Muscle layer of colon (tissue), 2 donors: ENCODE results near the gene NTN3.
A peak's percentile ranks its signal among the peaks of the same experiment; 100 is the strongest.

Source experiments
- H3K27ac ChIP-seq: one replicate; pipeline ENCODE4 v1.7.0; 2013; ENCODE audit warnings: low read depth, mild to moderate bottlenecking, low read length, moderate library complexity
- H3K27me3 ChIP-seq, 2 donors: one replicate each; pipeline ENCODE4 v1.7.0; 2013; ENCODE audit warnings: low read length in 2 of 2, mild to moderate bottlenecking in 2 of 2; ENCODE audit not compliant: insufficient read depth in 2 of 2, control insufficient read depth in 1 of 2
- H3K36me3 ChIP-seq: one replicate; pipeline ENCODE4 v1.7.0; 2013; ENCODE audit warnings: mild to moderate bottlenecking, low read length; ENCODE audit not compliant: insufficient read depth
- H3K4me1 ChIP-seq: one replicate; pipeline ENCODE4 v1.7.0; 2013; ENCODE audit warnings: mild to moderate bottlenecking, low read length; ENCODE audit not compliant: insufficient read depth
- H3K4me3 ChIP-seq, 2 donors: one replicate each; pipeline ENCODE4 v1.7.0; 2013; ENCODE audit warnings: low read length in 2 of 2, low read depth in 1 of 2, mild to moderate bottlenecking in 1 of 2, moderate library complexity in 1 of 2
- H3K9ac ChIP-seq: one replicate; pipeline ENCODE4 v1.7.0; 2013; ENCODE audit warnings: low read length
- H3K9me3 ChIP-seq: one replicate; pipeline ENCODE4 v1.7.0; 2013; ENCODE audit warnings: mild to moderate bottlenecking, low read length
- donor health status: abdominal sarcoma.
- donor health status: Adenocarcinoma of cecum.

NTN3 gene

GRCh38 chr16:2468725-2469398 lies 2.2 kb upstream of the NTN3 start:
- Histone ChIP-seq H3K4me3 (no peak overlapping the region), H3K27ac (peak overlapping the region; percentile 13), H3K27me3 (peaks cover 22 to 59% of the 10 kb centered on the region in 2 donors), H3K9me3 (no peaks in the 10 kb centered on the region), H3K36me3 (no peaks in the 10 kb centered on the region), H3K4me1 (peaks cover 9% of the 10 kb centered on the region), H3K9ac (no peak overlapping the region)

- H3K27ac ChIP-seq = peak overlapping the region; percentile 13
- no peaks in the 10 kb centered on the region for H3K9me3 ChIP-seq
- no peak overlapping the region for H3K9ac ChIP-seq
- peaks cover 9% of the 10 kb centered on the region for H3K4me1 ChIP-seq
- H3K4me3 ChIP-seq = no peak overlapping the region
- peaks cover 22 to 59% of the 10 kb centered on the region in 2 donors for H3K27me3 ChIP-seq
- H3K36me3 ChIP-seq = no peaks in the 10 kb centered on the region
Observed at GRCh38 chr16:2469399-2470233, 1.5 kb upstream of the NTN3 start.

- H3K4me1 ChIP-seq = peaks cover 9% of the 10 kb centered on the region
- no peak overlapping the region for H3K9ac ChIP-seq
- H3K27me3 ChIP-seq = peaks cover 22 to 59% of the 10 kb centered on the region in 2 donors
- H3K27ac ChIP-seq = no peak overlapping the region
- H3K9me3 ChIP-seq = no peaks in the 10 kb centered on the region
- H3K4me3 ChIP-seq = no peak overlapping the region
- no peaks in the 10 kb centered on the region for H3K36me3 ChIP-seq
Observed at GRCh38 chr16:2470234-2470601, 879 bp upstream of the NTN3 start.

- no peak overlapping the region for H3K4me3 ChIP-seq
- no peaks in the 10 kb centered on the region for H3K9me3 ChIP-seq
- H3K4me1 ChIP-seq = peaks cover 9% of the 10 kb centered on the region
- H3K36me3 ChIP-seq = no peaks in the 10 kb centered on the region
- H3K9ac ChIP-seq = no peak overlapping the region
- no peak overlapping the region for H3K27ac ChIP-seq
- peaks cover 22 to 59% of the 10 kb centered on the region in 2 donors for H3K27me3 ChIP-seq
Observed at GRCh38 chr16:2470603-2471015, 488 bp upstream of the NTN3 start.

GRCh38 chr16:2471653-2472487 lies 773 bp downstream of the NTN3 start:
- Histone ChIP-seq H3K4me3 (no peak overlapping the region), H3K9me3 (no peaks in the 10 kb centered on the region), H3K27ac (no peak overlapping the region), H3K9ac (no peak overlapping the region), H3K4me1 (peaks cover 15% of the 10 kb centered on the region), H3K27me3 (peaks cover 22 to 59% of the 10 kb centered on the region in 2 donors), H3K36me3 (no peaks in the 10 kb centered on the region)

GRCh38 chr16:2472488-2472864 lies 1.4 kb downstream of the NTN3 start:
- Histone ChIP-seq H3K36me3 (no peaks in the 10 kb centered on the region), H3K9ac (no peak overlapping the region), H3K4me1 (peaks cover 15% of the 10 kb centered on the region), H3K27me3 (peaks cover 22 to 59% of the 10 kb centered on the region in 2 donors), H3K4me3 (no peak overlapping the region), H3K9me3 (no peaks in the 10 kb centered on the region), H3K27ac (no peak overlapping the region)

- no peaks in the 10 kb centered on the region for H3K9me3 ChIP-seq
- H3K9ac ChIP-seq = no peak overlapping the region
- H3K27me3 ChIP-seq = peaks cover 22 to 57% of the 10 kb centered on the region in 2 donors
- peaks cover 14% of the 10 kb centered on the region for H3K4me1 ChIP-seq
- no peak overlapping the region for H3K27ac ChIP-seq
- no peaks in the 10 kb centered on the region for H3K36me3 ChIP-seq
- no peak overlapping the region for H3K4me3 ChIP-seq
Observed at GRCh38 chr16:2472885-2473445, 1.9 kb downstream of the NTN3 start.

GRCh38 chr16:2473446-2473926 lies 2.4 kb downstream of the NTN3 start:
- Histone ChIP-seq H3K4me1 (peaks cover 9% of the 10 kb centered on the region), H3K27me3 (peaks cover 22 to 52% of the 10 kb centered on the region in 2 donors), H3K4me3 (no peak overlapping the region)

GRCh38 chr16:2473999-2474876 lies 3.1 kb downstream of the NTN3 start:
- Histone ChIP-seq H3K9me3 (no peaks in the 10 kb centered on the region), H3K27ac (peak overlapping the region; percentile 78), H3K36me3 (no peaks in the 10 kb centered on the region), H3K9ac (peak overlapping the region; percentile 33), H3K4me1 (peaks cover 6% of the 10 kb centered on the region), H3K4me3 (peak overlapping the region; percentile 61 to 83), H3K27me3 (peaks cover 16 to 44% of the 10 kb centered on the region in 2 donors)

More at GRCh38 chr16:2473446-2473926, 2.4 kb downstream of the NTN3 start:
- H3K27ac ChIP-seq = no peak overlapping the region
- H3K36me3 ChIP-seq = no peaks in the 10 kb centered on the region
- H3K9me3 ChIP-seq = no peaks in the 10 kb centered on the region
- no peak overlapping the region for H3K9ac ChIP-seq

GRCh38 chr16:2474877-2475412 lies 3.8 kb downstream of the NTN3 start, which contains the start of gene TBC1D24:
TSS of gene TBC1D24 (plus strand) at chr16:2475127. CDS start at chr16:2496149, 21,022 bp downstream.
- Histone ChIP-seq H3K4me1 (peaks cover 6% of the 10 kb centered on the region), H3K9me3 (no peaks in the 10 kb centered on the region), H3K27ac (peak within 1 kb of the TSS; percentile 78), H3K9ac (peak within 1 kb of the TSS; percentile 33), H3K36me3 (no peaks in the 10 kb centered on the region), H3K27me3 (peaks cover 9 to 37% of the 10 kb centered on the region in 2 donors), H3K4me3 (peak within 1 kb of the TSS; percentile 61 to 83)
